Measurements from ENCODE around the gene BAIAP3. TPM values are rescaled to one million over a fixed set of nuclear protein-coding genes. Genes with fewer than 3 reads are reported as not detected.

Gene BAIAP3
- total RNA-seq, 1 donor, result 2.3 TPM

DNA sequence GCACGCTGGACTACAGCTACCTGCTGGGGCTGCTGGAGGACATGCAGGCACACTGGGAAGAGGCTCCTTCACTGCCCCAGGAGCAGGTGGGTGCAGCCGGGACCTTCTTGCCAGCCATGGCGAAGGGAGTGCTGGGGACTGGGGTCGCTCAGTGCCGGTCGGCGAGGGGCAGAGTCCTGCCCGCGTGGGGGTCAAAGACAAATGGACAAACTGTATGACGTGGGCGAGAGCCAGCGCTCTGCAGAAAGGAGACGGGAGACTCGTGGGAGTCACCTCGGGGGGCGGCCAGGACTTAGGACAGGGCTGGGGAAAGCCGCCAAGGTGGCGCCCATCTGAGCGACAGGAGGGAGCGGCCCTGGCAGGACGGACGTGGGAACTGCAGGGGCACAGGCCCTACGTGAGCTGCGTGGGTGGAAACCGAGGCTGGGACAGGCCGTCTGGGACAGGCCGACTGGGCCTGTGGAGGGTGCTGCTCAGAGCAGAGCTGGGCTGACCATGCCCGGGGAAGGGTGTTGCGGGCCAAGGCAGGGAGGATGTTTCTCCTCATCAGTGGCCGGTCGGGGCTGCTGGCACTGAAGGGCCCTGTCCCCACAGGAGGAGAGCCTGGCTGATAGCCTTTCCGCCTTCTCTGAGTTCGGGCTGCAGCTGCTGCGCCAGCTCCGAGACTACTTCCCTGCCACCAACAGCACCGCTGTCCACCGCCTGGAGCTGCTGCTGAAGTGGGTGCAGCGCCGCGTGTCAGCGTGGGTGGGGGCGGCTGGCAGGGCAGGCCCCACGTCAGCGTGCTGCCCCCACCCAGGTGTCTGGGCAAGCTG, 10.2 kb downstream of the BAIAP3 start:
- Histone ChIP-seq H3K9me3 (ENCODE audit: low read depth, low read length) (no peaks in the 10 kb centered on the region), H3K27me3 (ENCODE audit: insufficient read depth, low read length) (no peaks in the 10 kb centered on the region), H3K4me1 (ENCODE audit: insufficient read depth, low read length) (peaks cover 19% of the 10 kb centered on the region), H3K4me3 (ENCODE audit: low read length) (no peak overlapping the region)

- no peaks in the 10 kb centered on the region for H3K27me3 ChIP-seq (ENCODE audit: insufficient read depth, low read length)
- H3K4me3 ChIP-seq (ENCODE audit: low read length), result no peak overlapping the region
- H3K9me3 ChIP-seq (ENCODE audit: low read depth, low read length), result no peaks in the 10 kb centered on the region
- peaks cover 19% of the 10 kb centered on the region for H3K4me1 ChIP-seq (ENCODE audit: insufficient read depth, low read length)
Observed at GRCh38 chr16:1344499-1344898, 11.1 kb downstream of the BAIAP3 start.

DNA sequence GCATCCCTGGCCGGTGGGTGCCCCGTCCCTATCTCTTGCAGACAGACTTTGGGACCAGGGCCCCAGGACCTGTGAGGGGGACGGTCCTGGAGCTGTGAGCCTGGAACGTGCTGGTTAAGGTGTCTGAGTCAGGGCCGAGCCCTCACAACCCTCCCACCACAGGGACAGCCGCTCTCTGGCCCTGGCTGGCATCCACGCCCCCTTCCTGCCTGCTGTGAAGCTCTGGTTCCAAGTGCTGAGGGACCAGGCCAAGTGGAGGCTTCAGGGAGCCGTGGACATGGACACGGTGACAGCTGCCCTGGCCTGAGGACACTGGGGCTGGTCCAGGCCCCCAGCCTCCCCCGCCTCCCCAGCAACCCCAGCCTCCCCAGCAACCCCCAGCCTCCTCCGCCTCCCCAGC, 11.6 kb downstream of the BAIAP3 start:
- H3K27me3 ChIP-seq (ENCODE audit: insufficient read depth, low read length), result no peaks in the 10 kb centered on the region
- peaks cover 21% of the 10 kb centered on the region for H3K4me1 ChIP-seq (ENCODE audit: insufficient read depth, low read length)
- no peak overlapping the region for H3K4me3 ChIP-seq (ENCODE audit: low read length)
- no peaks in the 10 kb centered on the region for H3K9me3 ChIP-seq (ENCODE audit: low read depth, low read length)

DNA sequence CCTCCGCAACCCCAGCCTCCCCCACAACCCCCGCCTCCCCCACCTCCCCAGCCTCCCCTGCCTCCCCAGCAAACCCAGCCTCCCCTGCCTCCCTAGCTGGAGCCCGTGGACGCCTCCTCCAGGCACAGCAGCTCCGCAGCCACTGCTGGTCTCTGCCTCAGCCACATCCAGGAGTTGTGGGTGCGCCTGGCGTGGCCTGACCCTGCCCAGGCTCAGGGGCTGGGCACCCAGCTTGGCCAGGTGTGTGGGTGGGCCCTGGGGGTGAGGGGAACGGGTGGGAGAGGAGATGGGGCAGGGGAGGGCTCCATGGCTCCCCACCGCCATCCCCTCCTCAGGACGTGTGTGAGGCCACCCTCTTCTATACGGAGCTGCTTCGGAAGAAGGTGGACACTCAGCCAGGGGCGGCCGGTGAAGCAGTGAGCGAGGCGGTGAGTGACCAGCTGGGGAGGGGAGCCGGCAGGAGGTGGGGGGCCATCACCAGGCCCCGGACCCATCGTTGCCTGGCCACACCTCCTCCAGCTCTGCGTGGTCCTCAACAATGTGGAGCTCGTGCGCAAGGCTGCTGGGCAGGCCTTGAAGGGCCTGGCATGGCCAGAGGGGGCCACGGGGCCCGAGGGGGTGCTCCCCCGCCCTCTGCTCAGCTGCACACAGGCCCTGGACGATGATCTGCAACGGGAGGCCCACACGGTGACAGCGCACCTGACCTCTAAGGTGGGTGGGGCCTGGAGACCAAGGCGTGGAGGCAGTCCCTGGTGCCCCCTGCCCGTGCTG, 12.4 kb downstream of the BAIAP3 start:
- H3K27me3 ChIP-seq (ENCODE audit: insufficient read depth, low read length), result no peaks in the 10 kb centered on the region
- H3K9me3 ChIP-seq (ENCODE audit: low read depth, low read length), result no peaks in the 10 kb centered on the region
- H3K4me1 ChIP-seq (ENCODE audit: insufficient read depth, low read length), result peaks cover 28% of the 10 kb centered on the region
- H3K4me3 ChIP-seq (ENCODE audit: low read length), result no peak overlapping the region

DNA sequence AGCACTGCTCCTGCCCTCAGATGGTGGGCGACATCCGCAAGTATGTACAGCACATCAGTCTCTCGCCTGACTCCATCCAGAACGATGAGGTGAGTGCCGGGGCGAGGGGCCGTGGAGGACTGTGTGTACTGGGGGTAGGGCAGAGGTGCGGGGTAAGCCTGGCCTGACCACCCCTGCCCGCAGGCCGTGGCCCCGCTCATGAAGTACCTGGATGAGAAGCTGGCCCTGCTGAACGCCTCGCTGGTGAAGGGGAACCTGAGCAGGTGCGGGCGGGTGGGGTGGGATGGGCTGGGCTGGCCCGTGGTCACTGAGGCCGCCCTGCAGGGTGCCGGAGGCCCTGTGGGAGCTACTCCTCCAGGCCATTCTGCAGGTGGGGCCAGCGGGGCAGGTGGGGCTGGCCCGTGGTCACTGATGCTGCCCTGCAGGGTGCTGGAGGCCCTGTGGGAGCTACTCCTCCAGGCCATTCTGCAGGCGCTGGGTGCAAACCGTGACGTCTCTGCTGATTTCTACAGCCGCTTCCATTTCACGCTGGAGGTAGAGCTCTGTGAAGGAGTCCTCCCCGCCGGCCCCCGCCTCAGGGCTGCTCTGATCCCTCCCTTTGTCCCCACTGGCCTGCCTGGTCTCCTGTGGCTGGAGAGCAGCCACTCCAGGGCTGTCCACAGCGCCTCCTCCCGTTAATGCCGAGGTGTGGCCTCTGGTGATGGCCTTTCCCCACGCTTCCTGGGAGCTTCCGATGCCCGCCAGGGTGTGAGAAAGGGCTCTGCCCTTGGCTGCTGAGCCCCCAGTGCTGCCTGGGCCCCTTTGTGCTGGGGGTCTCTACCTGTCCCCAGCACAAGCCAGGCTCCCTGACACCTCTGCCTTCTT, 13.2 kb downstream of the BAIAP3 start:
- H3K9me3 ChIP-seq (ENCODE audit: low read depth, low read length), result no peaks in the 10 kb centered on the region
- no peaks in the 10 kb centered on the region for H3K27me3 ChIP-seq (ENCODE audit: insufficient read depth, low read length)
- H3K4me3 ChIP-seq (ENCODE audit: low read length), result no peak overlapping the region
- H3K4me1 ChIP-seq (ENCODE audit: insufficient read depth, low read length), result peaks cover 32% of the 10 kb centered on the region

DNA sequence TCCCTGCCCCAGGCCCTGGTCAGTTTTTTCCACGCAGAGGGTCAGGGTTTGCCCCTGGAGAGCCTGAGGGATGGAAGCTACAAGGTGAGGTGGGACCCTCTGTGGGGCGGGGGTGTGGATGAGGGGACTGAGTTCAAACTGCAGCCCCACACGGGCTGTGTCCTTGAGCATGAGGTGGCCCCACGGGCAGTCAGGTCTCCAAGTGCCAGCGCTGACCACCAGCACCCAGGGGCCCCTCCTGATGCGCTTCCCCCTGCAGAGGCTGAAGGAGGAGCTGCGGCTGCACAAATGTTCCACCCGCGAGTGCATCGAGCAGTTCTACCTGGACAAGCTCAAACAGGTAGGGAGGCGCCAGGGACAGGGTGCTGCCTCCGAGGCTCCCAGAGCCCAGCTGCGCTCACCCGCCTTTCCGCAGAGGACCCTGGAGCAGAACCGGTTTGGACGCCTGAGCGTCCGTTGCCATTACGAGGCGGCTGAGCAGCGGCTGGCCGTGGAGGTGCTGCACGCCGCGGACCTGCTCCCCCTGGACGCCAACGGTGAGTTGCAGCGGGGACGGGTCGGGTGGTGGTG, 13.9 kb downstream of the BAIAP3 start:
- H3K9me3 ChIP-seq (ENCODE audit: low read depth, low read length), result no peaks in the 10 kb centered on the region
- H3K4me3 ChIP-seq (ENCODE audit: low read length), result no peak overlapping the region
- peaks cover 29% of the 10 kb centered on the region for H3K4me1 ChIP-seq (ENCODE audit: insufficient read depth, low read length)
- H3K27me3 ChIP-seq (ENCODE audit: insufficient read depth, low read length), result no peaks in the 10 kb centered on the region

- peaks cover 30% of the 10 kb centered on the region for H3K4me1 ChIP-seq (ENCODE audit: insufficient read depth, low read length)
- H3K9me3 ChIP-seq (ENCODE audit: low read depth, low read length), result no peaks in the 10 kb centered on the region
- H3K4me3 ChIP-seq (ENCODE audit: low read length), result no peak overlapping the region
- no peaks in the 10 kb centered on the region for H3K27me3 ChIP-seq (ENCODE audit: insufficient read depth, low read length)
Observed at GRCh38 chr16:1347962-1348361, 14.5 kb downstream of the BAIAP3 start.

DNA sequence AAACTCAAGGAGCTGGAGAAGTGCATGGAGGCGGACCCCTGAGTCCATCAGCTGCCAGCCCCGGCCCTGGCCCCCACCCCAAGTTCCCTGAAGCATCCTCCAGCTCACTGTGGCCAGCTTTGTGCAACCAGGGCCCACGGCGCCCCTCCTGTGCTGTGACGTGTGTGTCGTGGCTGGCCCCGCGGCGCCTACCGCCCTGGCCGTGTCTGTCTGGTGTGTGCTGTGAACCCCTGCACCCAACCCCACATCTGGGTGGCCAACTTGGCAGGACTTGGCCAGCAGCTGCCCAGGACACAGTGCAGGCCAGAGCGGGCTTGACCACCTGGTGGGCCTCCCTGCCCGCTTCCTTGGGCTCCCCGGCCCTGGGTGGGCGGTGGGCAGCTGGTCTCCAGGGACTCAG, 15.0 kb downstream of the BAIAP3 start:
- peaks cover 31% of the 10 kb centered on the region for H3K4me1 ChIP-seq (ENCODE audit: insufficient read depth, low read length)
- H3K4me3 ChIP-seq (ENCODE audit: low read length), result no peak overlapping the region
- no peaks in the 10 kb centered on the region for H3K9me3 ChIP-seq (ENCODE audit: low read depth, low read length)
- H3K27me3 ChIP-seq (ENCODE audit: insufficient read depth, low read length), result no peaks in the 10 kb centered on the region

DNA sequence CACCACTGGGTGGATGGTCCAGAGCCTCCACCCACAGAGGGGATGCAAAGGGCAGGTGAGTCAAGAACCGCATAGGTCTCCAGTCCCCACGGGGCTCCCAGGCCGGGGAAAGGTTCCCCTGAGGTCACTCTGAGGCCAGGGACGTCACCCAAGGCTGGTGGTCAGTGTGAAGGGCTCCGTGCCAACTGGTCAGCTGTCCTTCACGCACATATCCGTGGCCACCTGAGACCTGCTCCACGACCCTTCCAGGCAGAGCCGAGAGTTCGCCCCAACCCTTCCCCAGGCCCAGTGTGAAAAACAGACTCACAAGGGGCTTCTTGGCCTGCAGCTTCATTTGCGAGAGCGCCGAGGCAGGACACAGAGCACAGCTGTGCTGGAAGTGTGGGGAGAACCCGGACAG, 15.5 kb downstream of the BAIAP3 start:
- peaks cover 31% of the 10 kb centered on the region for H3K4me1 ChIP-seq (ENCODE audit: insufficient read depth, low read length)
- no peaks in the 10 kb centered on the region for H3K9me3 ChIP-seq (ENCODE audit: low read depth, low read length)
- no peak overlapping the region for H3K4me3 ChIP-seq (ENCODE audit: low read length)
- no peaks in the 10 kb centered on the region for H3K27me3 ChIP-seq (ENCODE audit: insufficient read depth, low read length)

DNA sequence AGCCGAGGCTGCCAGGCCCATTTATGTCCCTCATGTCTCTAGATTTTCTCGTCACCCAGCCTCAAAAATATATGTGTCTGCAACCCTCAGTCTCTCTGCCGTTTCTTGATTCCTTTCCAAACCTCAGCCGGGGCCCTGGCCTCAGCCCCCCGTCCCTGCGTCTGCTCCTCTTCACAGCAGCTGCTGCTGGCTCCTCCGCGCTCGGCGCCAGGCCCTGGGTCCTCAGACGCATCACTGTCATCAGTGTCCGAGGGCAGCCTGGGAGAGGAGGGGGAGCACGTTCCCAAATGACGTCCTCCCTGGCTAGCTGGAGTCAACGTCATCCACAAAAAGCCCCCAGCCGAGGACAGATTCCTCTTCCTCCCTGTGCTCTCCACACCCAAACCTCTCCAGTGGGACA, 15.9 kb downstream of the BAIAP3 start:
- H3K27me3 ChIP-seq (ENCODE audit: insufficient read depth, low read length), result no peaks in the 10 kb centered on the region
- H3K9me3 ChIP-seq (ENCODE audit: low read depth, low read length), result no peaks in the 10 kb centered on the region
- H3K4me3 ChIP-seq (ENCODE audit: low read length), result no peak overlapping the region
- H3K4me1 ChIP-seq (ENCODE audit: insufficient read depth, low read length), result peaks cover 31% of the 10 kb centered on the region

GRCh38 chr16:1349951-1350350, 16.5 kb downstream of the BAIAP3 start:
- Histone ChIP-seq H3K9me3 (ENCODE audit: low read depth, low read length) (no peaks in the 10 kb centered on the region), H3K4me1 (ENCODE audit: insufficient read depth, low read length) (peaks cover 31% of the 10 kb centered on the region), H3K4me3 (ENCODE audit: low read length) (no peak overlapping the region), H3K27me3 (ENCODE audit: insufficient read depth, low read length) (no peaks in the 10 kb centered on the region)

GRCh38 chr16:1350691-1351090, 17.2 kb downstream of the BAIAP3 start:
- no peaks in the 10 kb centered on the region for H3K27me3 ChIP-seq (ENCODE audit: insufficient read depth, low read length)
- H3K4me1 ChIP-seq (ENCODE audit: insufficient read depth, low read length), result peaks cover 31% of the 10 kb centered on the region
- H3K9me3 ChIP-seq (ENCODE audit: low read depth, low read length), result no peaks in the 10 kb centered on the region
- H3K4me3 ChIP-seq (ENCODE audit: low read length), result peak overlapping the region; percentile 63

DNA sequence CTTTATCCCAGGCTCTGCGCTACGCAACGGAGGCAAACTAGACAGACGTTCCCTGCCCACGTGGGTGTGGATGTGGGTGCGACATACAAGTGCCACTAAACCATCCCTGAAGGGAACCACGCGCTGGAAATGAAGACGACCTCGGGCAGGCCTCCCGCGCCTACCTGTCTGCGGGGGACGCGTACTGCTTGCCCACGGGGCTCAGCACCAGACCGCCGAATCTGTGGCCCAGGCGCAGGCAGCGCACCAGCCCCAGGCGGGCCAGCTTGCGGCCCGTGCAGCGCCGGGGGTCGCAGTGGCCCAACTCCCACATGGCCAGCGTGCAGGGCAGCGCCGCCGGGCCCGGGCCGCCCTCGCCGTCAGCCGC, 17.8 kb downstream of the BAIAP3 start:
- Histone ChIP-seq H3K4me1 (ENCODE audit: insufficient read depth, low read length) (peaks cover 31% of the 10 kb centered on the region), H3K27me3 (ENCODE audit: insufficient read depth, low read length) (no peaks in the 10 kb centered on the region), H3K4me3 (ENCODE audit: low read length) (peak overlapping the region; percentile 63), H3K9me3 (ENCODE audit: low read depth, low read length) (no peaks in the 10 kb centered on the region)

DNA sequence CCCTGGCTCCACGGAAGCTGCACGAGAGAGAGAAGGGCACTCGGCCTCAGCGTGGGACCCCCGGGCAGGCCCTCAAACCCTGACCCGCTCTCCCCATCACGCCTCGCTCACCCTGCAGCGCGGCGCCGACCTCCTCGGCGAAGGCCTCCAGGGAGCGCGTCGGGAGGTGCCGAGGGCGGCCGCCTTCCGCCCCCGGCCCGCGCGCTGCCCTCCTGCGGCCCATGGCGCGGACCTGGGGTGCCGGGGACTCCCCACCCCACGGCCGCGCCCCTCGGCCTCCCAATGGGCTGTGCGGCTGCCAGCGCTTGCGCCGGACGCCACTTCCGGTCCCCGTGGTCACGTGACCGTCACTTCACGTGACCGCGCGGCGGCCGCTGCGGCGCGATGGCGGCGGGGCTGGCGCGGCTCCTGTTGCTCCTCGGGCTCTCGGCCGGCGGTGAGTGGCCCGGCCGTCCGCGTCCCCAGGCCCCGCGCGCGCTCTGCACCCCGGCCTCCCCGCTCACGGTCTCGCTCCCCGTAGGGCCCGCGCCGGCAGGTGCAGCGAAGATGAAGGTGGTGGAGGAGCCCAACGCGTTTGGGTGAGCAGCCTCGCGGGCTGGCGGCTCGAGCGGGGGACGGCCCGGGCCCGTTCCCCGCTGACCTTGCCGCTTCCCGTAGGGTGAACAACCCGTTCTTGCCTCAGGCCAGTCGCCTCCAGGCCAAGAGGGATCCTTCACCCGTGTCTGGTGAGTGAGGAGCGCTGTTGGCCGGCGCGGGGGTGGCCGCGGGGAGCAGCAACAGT, 18.3 kb downstream of the BAIAP3 start, which contains the start of the genes GNPTG and TSR3:
Gene GNPTG (plus strand): TSS at position 350 of the 781 bp plus-strand sequence. CDS start 35 bp downstream, at position 385.
Gene TSR3 (minus strand): TSS at position 297 of the 781 bp plus-strand sequence. CDS start 74 bp downstream, at position 223.
- Histone ChIP-seq H3K9me3 (ENCODE audit: low read depth, low read length) (no peaks in the 10 kb centered on the region), H3K27me3 (ENCODE audit: insufficient read depth, low read length) (no peaks in the 10 kb centered on the region), H3K4me1 (ENCODE audit: insufficient read depth, low read length) (peaks cover 31% of the 10 kb centered on the region), H3K4me3 (ENCODE audit: low read length) (peak within 1 kb of the TSS; percentile 63)
